NCI-H1048 (cell line): ENCODE results near the gene MBP.

Source experiments
- DNase-seq: peaks from one replicate; lab custom pipeline; 2025; lab: John Stamatoyannopoulos, UW

The MBP gene

GRCh38 chr18:77132369-77133050, at the start of gene MBP:
MBP (minus strand) TSS chr18:77132783; CDS start chr18:77105261, 27,522 bp downstream.
- peak; percentile 8 for DNase-seq

- no peak for DNase-seq
Measured at GRCh38 chr18:77181950-77182707, 49.5 kb upstream of the MBP start.

- no peak for DNase-seq
Measured at GRCh38 chr18:77178559-77178958, 46.0 kb upstream of the MBP start.

GRCh38 chr18:77177009-77177408, 44.4 kb upstream of the MBP start:
- no peak for DNase-seq

GRCh38 chr18:77173275-77174030, 40.9 kb upstream of the MBP start:
- no peak for DNase-seq

GRCh38 chr18:77170890-77171410, 38.4 kb upstream of the MBP start:
- no peak for DNase-seq

- no peak for DNase-seq
Measured at GRCh38 chr18:77168811-77169311, 36.3 kb upstream of the MBP start.

GRCh38 chr18:77167251-77167650, 34.7 kb upstream of the MBP start:
- no peak for DNase-seq

- no peak for DNase-seq
Measured at GRCh38 chr18:77166523-77166922, 33.9 kb upstream of the MBP start.

GRCh38 chr18:77165503-77166188, 33.1 kb upstream of the MBP start:
- DNase-seq, result no peak

GRCh38 chr18:77164763-77165485, 32.3 kb upstream of the MBP start:
- no peak for DNase-seq

- DNase-seq, result no peak
Measured at GRCh38 chr18:77164026-77164425, 31.4 kb upstream of the MBP start.

GRCh38 chr18:77162580-77162979, 30.0 kb upstream of the MBP start:
- no peak for DNase-seq

- DNase-seq, result no peak
Measured at GRCh38 chr18:77161961-77162360, 29.4 kb upstream of the MBP start.

- DNase-seq, result no peak
Measured at GRCh38 chr18:77161383-77161782, 28.8 kb upstream of the MBP start.

GRCh38 chr18:77160515-77160914, 27.9 kb upstream of the MBP start:
- DNase-seq, result no peak

GRCh38 chr18:77157312-77157711, 24.7 kb upstream of the MBP start:
- DNase-seq, result no peak

GRCh38 chr18:77155031-77155430, 22.4 kb upstream of the MBP start:
- DNase-seq, result no peak

- no peak for DNase-seq
Measured at GRCh38 chr18:77153404-77153803, 20.8 kb upstream of the MBP start.

GRCh38 chr18:77151772-77152520, 19.4 kb upstream of the MBP start:
- DNase-seq, result peak; percentile 37
